PC-9 (cell line): ENCODE measurements around the gene LIPC. TPM values are rescaled to one million over a fixed set of nuclear protein-coding genes. Genes with fewer than 3 reads are reported as not detected.

Experiments used
- BruUV-seq: library from RNA; stranded (reverse); fragments of 400-500 nt; replicated peaks from 2 replicates; lab custom pipeline; 2021; lab: Mats Ljungman, UMichigan
- CTCF ChIA-PET: fragments of 300-600 bp; sonication (Branson Sonifier 250); formaldehyde crosslinking; loops from one replicate; lab custom pipeline; 2022; ENCODE audit warnings: antibody characterized with exemption; lab: Charles Lee
- POLR2A ChIA-PET: fragments of 300-600 bp; sonication (Branson Sonifier 250); formaldehyde crosslinking; loops from one replicate; lab custom pipeline; 2022; ENCODE audit warnings: antibody characterized with exemption; ENCODE audit not compliant: unreplicated experiment; lab: Charles Lee
- DNase-seq, 2 experiments: peaks; one replicate each; pipeline versions ENCODE4 v3.0.0 to v3.0.0-alpha.2; 2015 to 2022; ENCODE audit warnings: mixed read lengths in 1 of 2
- H2AFZ ChIP-seq: fragments of 200-600 bp; sonication (generic); 2 replicates; pipeline ENCODE4 v1.8.1; 2017; ENCODE audit warnings: antibody characterized with exemption
- H3F3A ChIP-seq: fragments of 200-600 bp; sonication (generic); 2 replicates; pipeline ENCODE4 v1.8.1; 2017; ENCODE audit warnings: antibody characterized with exemption, mild to moderate bottlenecking, low read depth; ENCODE audit not compliant: insufficient read depth
- H3K27ac ChIP-seq: fragments of 200-600 bp; sonication (generic); 2 replicates; pipeline ENCODE4 v1.6.1; 2016; ENCODE audit warnings: mixed run types
- H3K27me3 ChIP-seq: fragments of 200-600 bp; sonication (generic); 2 replicates; pipeline ENCODE4 v1.6.1; 2016; ENCODE audit warnings: low read depth, mixed run types; ENCODE audit not compliant: insufficient read depth
- H3K36me3 ChIP-seq: fragments of 200-600 bp; sonication (generic); 2 replicates; pipeline ENCODE4 v1.6.1; 2016; ENCODE audit warnings: low read depth, mixed run types
- H3K4me1 ChIP-seq: fragments of 200-600 bp; sonication (generic); replicated peaks from 2 replicates; pipeline ENCODE4 v1.6.1; 2016; ENCODE audit warnings: mixed run types; ENCODE audit not compliant: insufficient read depth
- H3K4me2 ChIP-seq: fragments of 200-600 bp; sonication (generic); 2 replicates; pipeline ENCODE4 v1.6.1; 2017; ENCODE audit warnings: mixed run types
- H3K4me3 ChIP-seq: fragments of 200-600 bp; sonication (generic); 2 replicates; pipeline ENCODE4 v1.6.1; 2016; ENCODE audit warnings: mixed run types
- H3K79me2 ChIP-seq: fragments of 200-600 bp; sonication (generic); 2 replicates; pipeline ENCODE4 v1.6.1; 2017; ENCODE audit warnings: low read depth, mixed run types
- H3K9me2 ChIP-seq: fragments of 200-600 bp; sonication (generic); 2 replicates; pipeline ENCODE4 v1.8.1; 2017; ENCODE audit warnings: mild to moderate bottlenecking; ENCODE audit not compliant: insufficient read depth
- H3K9me3 ChIP-seq: fragments of 200-600 bp; sonication (generic); 2 replicates; pipeline ENCODE4 v1.8.1; 2016; ENCODE audit warnings: low read depth; ENCODE audit not compliant: insufficient read depth
- H4K20me1 ChIP-seq: fragments of 200-600 bp; sonication (generic); 2 replicates; pipeline ENCODE4 v1.8.1; 2017; ENCODE audit not compliant: insufficient read depth
- EZH2 ChIP-seq: fragments of 200-600 bp; sonication (generic); IDR thresholded peaks from 2 replicates; pipeline ENCODE4 v1.8.0; 2017; ENCODE audit warnings: antibody characterized with exemption, low read depth
- intact Hi-C: fragments of 100-400 bp; cut with micrococcal nuclease; formaldehyde crosslinking; loops from one replicate; pipeline ENCODE4 v1.10.0; 2022; ENCODE audit not compliant: unreplicated experiment
- total RNA-seq: library from RNA; stranded (reverse); gene quantifications from 2 replicates; pipeline ENCODE4 v1.2.3, GENCODE V29; 2021
- TF ChIP-seq, protein P1 (sequence below): fragments of 200-600 bp; sonication (generic); conservative IDR thresholded peaks from 2 replicates; pipeline ENCODE4 v1.6.1; 2017; ENCODE audit warnings: mixed run types, antibody characterized with exemption, mild to moderate bottlenecking, moderate library complexity

The LIPC gene
- total RNA-seq, 1 experiment from 2014 or later = not detected

DNA sequence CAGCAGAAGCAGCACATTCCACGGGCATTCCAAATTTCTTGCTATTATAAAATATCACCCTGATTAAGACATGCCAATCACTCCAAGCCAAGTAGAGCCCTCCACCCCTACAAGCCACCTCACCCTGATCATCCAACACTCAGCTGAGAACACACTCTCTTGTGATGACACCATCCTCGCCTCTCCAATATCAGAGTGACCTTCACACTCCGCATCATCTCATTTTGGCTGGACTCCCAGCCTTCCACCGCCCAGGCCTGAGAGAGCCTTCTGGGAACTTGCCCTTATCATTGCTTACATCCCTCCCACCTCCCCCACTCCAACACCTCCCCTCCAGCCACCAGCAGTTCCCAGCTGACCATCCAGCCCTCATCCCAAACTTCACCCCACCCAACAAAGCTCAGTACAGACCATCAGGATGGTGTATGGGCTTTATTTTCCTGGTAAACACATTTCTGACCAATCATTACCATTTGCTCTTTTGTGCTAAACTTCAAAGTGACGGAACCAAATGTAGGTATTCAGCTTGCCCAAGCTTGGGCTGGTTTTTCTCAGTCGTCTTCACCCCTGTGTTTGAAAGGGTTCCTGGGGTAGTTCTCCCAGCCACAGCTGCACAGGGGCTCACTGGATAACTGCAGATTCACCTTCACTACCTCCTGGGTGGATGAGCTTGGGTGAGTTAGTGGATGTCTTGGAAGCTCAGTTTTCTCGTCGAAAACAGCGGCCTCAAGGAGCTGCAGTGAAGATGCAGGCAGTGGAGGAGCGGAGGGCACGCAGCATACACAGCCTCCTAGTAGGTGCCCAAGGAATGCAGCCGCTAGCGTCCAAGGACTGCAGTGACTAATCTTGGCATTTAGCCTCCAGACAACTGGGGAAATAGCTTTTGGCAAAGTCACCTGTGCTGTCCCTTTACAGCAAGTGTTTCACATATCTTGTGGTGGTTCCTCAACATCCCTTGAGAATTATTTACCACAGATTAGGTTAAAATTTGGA lies 115.1 kb downstream of the LIPC start:
- POLR2A ChIA-PET = interaction anchor here (0.5 to 1.2 kb wide), 13 partner anchors 19 to 302 kb away, joined by 3 to 37 read pairs (median 5); no protein-coding TSS in a partner anchor
- peak overlapping the region; percentile 79 for H3K4me2 ChIP-seq
- peak overlapping the region; percentile 43; the same call in 1 of the 2 replicates for H3K4me3 ChIP-seq

DNA sequence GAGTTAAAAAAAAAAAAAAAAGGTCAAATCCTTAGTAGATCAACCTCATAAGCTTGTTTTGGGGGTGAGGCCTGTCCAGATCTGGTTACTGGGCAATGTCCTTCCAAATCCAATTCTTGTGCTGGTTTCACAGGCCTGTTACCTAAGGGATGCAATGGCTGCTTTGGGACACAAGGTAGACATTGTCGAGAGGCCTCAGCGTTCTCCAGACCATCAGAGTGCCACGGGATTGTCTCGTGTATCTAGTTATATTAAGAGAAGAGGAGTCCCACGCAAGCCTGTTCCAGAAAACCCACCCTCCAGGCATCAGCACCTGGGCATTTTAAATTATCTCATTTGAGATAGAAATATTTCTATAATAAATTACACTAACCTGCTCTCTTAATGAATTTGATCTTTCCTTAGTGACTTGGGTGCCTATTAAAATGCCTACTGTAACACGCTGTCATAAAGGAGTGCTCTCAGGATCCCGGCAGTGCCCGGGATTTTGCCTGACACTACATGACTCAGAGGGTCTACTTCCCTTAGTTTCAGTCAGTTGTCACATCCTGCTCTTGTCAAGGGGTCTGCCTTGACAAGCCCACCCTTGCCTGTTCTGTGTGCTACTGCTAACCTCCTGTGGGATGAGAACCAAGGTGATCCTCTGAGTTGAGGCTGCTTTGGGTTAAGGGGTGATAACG lies 116.0 kb downstream of the LIPC start:
- H3K27me3 ChIP-seq = no peaks in the 10 kb centered on the region
- ChIA-PET CTCF (interaction anchor here (0.6 to 0.9 kb wide), 3 partner anchors 17 to 202 kb away, joined by 3 to 11 read pairs (median 6); no protein-coding TSS in a partner anchor), POLR2A (interaction anchor here (0.6 to 1.2 kb wide), 11 partner anchors 20 to 303 kb away, joined by 3 to 37 read pairs (median 5); no protein-coding TSS in a partner anchor)
- H3F3A ChIP-seq = peaks cover 49% of the 10 kb centered on the region
- H3K4me1 ChIP-seq = peaks cover 58% of the 10 kb centered on the region
- no peaks in the 10 kb centered on the region for H4K20me1 ChIP-seq
- intact Hi-C loops = loop anchor here (1.0 to 2.0 kb wide), 8 partner anchors 26 to 319 kb away; no protein-coding TSS in a partner anchor
- peak overlapping the region; percentile 79 for H3K4me2 ChIP-seq
- H3K27ac ChIP-seq = peak overlapping the region; percentile 97
- H3K79me2 ChIP-seq = no peaks in the 10 kb centered on the region
- no peak for DNase-seq
- H3K9me2 ChIP-seq = no peaks in the 10 kb centered on the region
- TF ChIP-seq, protein P1, sequence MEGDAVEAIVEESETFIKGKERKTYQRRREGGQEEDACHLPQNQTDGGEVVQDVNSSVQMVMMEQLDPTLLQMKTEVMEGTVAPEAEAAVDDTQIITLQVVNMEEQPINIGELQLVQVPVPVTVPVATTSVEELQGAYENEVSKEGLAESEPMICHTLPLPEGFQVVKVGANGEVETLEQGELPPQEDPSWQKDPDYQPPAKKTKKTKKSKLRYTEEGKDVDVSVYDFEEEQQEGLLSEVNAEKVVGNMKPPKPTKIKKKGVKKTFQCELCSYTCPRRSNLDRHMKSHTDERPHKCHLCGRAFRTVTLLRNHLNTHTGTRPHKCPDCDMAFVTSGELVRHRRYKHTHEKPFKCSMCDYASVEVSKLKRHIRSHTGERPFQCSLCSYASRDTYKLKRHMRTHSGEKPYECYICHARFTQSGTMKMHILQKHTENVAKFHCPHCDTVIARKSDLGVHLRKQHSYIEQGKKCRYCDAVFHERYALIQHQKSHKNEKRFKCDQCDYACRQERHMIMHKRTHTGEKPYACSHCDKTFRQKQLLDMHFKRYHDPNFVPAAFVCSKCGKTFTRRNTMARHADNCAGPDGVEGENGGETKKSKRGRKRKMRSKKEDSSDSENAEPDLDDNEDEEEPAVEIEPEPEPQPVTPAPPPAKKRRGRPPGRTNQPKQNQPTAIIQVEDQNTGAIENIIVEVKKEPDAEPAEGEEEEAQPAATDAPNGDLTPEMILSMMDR = no peak
- H3K4me3 ChIP-seq = no peak overlapping the region
- no TSS peak for BruUV-seq
- H2AFZ ChIP-seq = no peak overlapping the region
- H3K36me3 ChIP-seq = no peaks in the 10 kb centered on the region
- no peaks in the 10 kb centered on the region for H3K9me3 ChIP-seq

More for the DNA sequence above, 115.1 kb downstream of the LIPC start:
- TF ChIP-seq EZH2 = no peak
- TF ChIP-seq, protein P1 = no peak
- H3K79me2 ChIP-seq = no peaks in the 10 kb centered on the region
- no peaks in the 10 kb centered on the region for H4K20me1 ChIP-seq
- DNase-seq = peak; percentile 88 to 97
- CTCF ChIA-PET = interaction anchor here (0.6 to 0.9 kb wide), 3 partner anchors 16 to 203 kb away, joined by 3 to 11 read pairs (median 6); no protein-coding TSS in a partner anchor
- H3K9me2 ChIP-seq = no peaks in the 10 kb centered on the region
- peaks cover 40% of the 10 kb centered on the region for H3F3A ChIP-seq
- H3K4me1 ChIP-seq = peaks cover 50% of the 10 kb centered on the region
- peak overlapping the region; percentile 97 for H3K27ac ChIP-seq
- H2AFZ ChIP-seq = 0 out of 2 replicates have a peak overlapping the region, but pooled peaks have one; percentile 57
- H3K36me3 ChIP-seq = no peaks in the 10 kb centered on the region
- H3K27me3 ChIP-seq = no peaks in the 10 kb centered on the region
- H3K9me3 ChIP-seq = no peaks in the 10 kb centered on the region
- BruUV-seq = no TSS peak
- intact Hi-C loops = loop anchor here (1.0 to 2.0 kb wide), 8 partner anchors 26 to 318 kb away; no protein-coding TSS in a partner anchor
